ENCODE data around the gene ABHD15. TPM values are rescaled to one million over a fixed set of nuclear protein-coding genes. Genes with fewer than 3 reads are reported as not detected.
A peak's percentile ranks its signal among the peaks of the same experiment; 100 is the strongest.

ABHD15 gene
- total RNA-seq, 2 experiments from 2014 or later, result 16.9 to 18.0 TPM

- no peaks in the 10 kb centered on the region for H3K27me3 Mint-ChIP-seq
- no peak for DNase-seq
- peaks cover 69% of the 10 kb centered on the region for H3K4me1 Mint-ChIP-seq
- POLR2A ChIA-PET, result no interaction called here
- peaks cover 33% of the 10 kb centered on the region for H3K36me3 Mint-ChIP-seq (ENCODE audit: low read depth)
- CTCF ChIA-PET, result interaction anchor here (2.2 to 6.7 kb wide), 3 partner anchors 8 to 33 kb away, joined by 6 to 45 read pairs (median 36); partner anchors contain the start of gene ANKRD13B
- peak overlapping the region; percentile 64 for H3K4me3 Mint-ChIP-seq
- peak overlapping the region; percentile 86 for H3K27ac Mint-ChIP-seq
- no peaks in the 10 kb centered on the region for H3K9me3 Mint-ChIP-seq
Observed at GRCh38 chr17:29584452-29585079, 17.7 kb upstream of the ABHD15 start.

GRCh38 chr17:29583324-29584248 lies 16.7 kb upstream of the ABHD15 start:
- peaks cover 69% of the 10 kb centered on the region for H3K4me1 Mint-ChIP-seq
- ChIA-PET POLR2A (no interaction called here), CTCF (interaction anchor here (2.1 to 8.6 kb wide), 4 partner anchors 9 to 34 kb away, joined by 6 to 77 read pairs (median 26); partner anchors contain the start of genes ABHD15, ANKRD13B and TP53I13)
- H3K9me3 Mint-ChIP-seq, result no peaks in the 10 kb centered on the region
- no peak for DNase-seq
- H3K27me3 Mint-ChIP-seq, result no peaks in the 10 kb centered on the region
- H3K36me3 Mint-ChIP-seq (ENCODE audit: low read depth), result peaks cover 33% of the 10 kb centered on the region
- H3K27ac Mint-ChIP-seq, result peak overlapping the region; percentile 86
- H3K4me3 Mint-ChIP-seq, result no peak overlapping the region

GRCh38 chr17:29582772-29583171 lies 15.9 kb upstream of the ABHD15 start:
- ChIA-PET POLR2A (no interaction called here), CTCF (interaction anchor here (1.1 to 8.6 kb wide), 5 partner anchors 10 to 35 kb away, joined by 3 to 77 read pairs (median 8); partner anchors contain the start of genes ABHD15, ANKRD13B and TP53I13)
- DNase-seq, result no peak
- Mint-ChIP-seq H3K4me3 (no peak overlapping the region), H3K9me3 (no peaks in the 10 kb centered on the region), H3K27ac (peak overlapping the region; percentile 9), H3K27me3 (no peaks in the 10 kb centered on the region), H3K4me1 (peaks cover 64% of the 10 kb centered on the region), H3K36me3 (ENCODE audit: low read depth) (peaks cover 32% of the 10 kb centered on the region)

- ChIA-PET POLR2A (no interaction called here), CTCF (interaction anchor here (1.1 to 8.6 kb wide), 6 partner anchors 10 to 349 kb away, joined by 3 to 77 read pairs (median 10); partner anchors contain the start of genes ABHD15, ANKRD13B and TP53I13)
- H3K27me3 Mint-ChIP-seq, result no peaks in the 10 kb centered on the region
- H3K4me3 Mint-ChIP-seq, result no peak overlapping the region
- peaks cover 59% of the 10 kb centered on the region for H3K4me1 Mint-ChIP-seq
- DNase-seq, result no peak
- H3K9me3 Mint-ChIP-seq, result no peaks in the 10 kb centered on the region
- peak overlapping the region; percentile 9 for H3K27ac Mint-ChIP-seq
- H3K36me3 Mint-ChIP-seq (ENCODE audit: low read depth), result peaks cover 34% of the 10 kb centered on the region
Observed at GRCh38 chr17:29582254-29582765, 15.5 kb upstream of the ABHD15 start.

GRCh38 chr17:29581583-29582253 lies 14.9 kb upstream of the ABHD15 start:
- Mint-ChIP-seq H3K27me3 (no peaks in the 10 kb centered on the region), H3K4me1 (peaks cover 53% of the 10 kb centered on the region)
- CTCF ChIA-PET, result interaction anchor here (0.6 to 8.6 kb wide), 10 partner anchors 9 to 487 kb away, joined by 3 to 77 read pairs (median 8); partner anchors contain the start of genes ABHD15, ANKRD13B and TP53I13

DNA sequence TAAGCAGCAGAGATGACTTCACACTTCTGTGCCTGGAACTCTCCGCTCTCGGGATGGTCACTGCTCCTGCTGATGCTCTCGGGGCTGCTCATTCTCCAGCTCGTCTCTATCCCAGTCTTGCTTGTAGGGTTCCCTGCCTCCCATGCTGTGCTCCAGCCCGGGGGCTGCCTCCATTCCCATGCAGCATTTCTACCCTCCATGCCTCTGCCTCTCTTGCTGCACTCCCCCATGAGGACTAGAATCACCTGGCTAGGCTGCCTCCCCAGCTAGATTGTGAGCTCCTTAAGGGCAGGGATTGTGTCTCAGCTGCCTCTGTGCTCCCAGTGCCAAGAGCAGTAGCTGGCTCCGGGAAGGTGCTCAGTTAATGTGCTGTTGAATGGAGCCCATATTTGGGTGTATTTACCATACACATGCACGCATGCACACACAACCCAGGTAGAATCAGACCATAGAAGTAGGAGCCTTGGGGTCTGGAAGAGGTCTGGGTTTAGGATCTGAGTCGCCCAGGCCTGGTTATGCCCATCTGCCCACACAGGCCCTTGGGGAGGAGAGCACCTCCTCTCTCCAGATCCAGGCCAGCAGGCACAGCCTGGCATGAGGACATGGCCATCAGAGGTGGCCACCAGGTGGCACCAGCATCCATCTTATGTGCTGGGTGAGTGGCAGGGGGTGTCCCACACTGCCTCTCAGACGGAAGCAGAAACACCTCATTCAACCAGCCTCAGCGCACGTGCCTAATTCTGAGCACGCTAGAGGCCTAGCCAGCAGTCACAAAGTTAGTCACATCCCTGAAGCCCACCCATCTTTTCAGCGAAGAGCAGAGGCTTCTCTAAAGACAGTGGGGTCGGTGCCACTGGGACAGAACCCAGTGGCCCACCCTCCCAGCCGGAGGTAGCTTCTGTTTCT lies 13.3 kb upstream of the ABHD15 start:
- no peak overlapping the region for H3K4me3 Mint-ChIP-seq
- ChIA-PET CTCF (interaction anchor here (0.7 to 8.6 kb wide), 12 partner anchors 7 to 210 kb away, joined by 3 to 77 read pairs (median 7); partner anchors contain the start of genes ABHD15, ANKRD13B, CORO6 and TP53I13), POLR2A (no interaction called here)
- peak overlapping the region; percentile 84 for H3K27ac Mint-ChIP-seq
- DNase-seq, result peak; percentile 92
- peaks cover 36% of the 10 kb centered on the region for H3K36me3 Mint-ChIP-seq (ENCODE audit: low read depth)
- no peaks in the 10 kb centered on the region for H3K9me3 Mint-ChIP-seq
- H3K4me1 Mint-ChIP-seq, result peaks cover 37% of the 10 kb centered on the region
- no peaks in the 10 kb centered on the region for H3K27me3 Mint-ChIP-seq

More at GRCh38 chr17:29581583-29582253, 14.9 kb upstream of the ABHD15 start:
- POLR2A ChIA-PET, result no interaction called here
- Mint-ChIP-seq H3K9me3 (no peaks in the 10 kb centered on the region), H3K4me3 (no peak overlapping the region), H3K36me3 (ENCODE audit: low read depth) (peaks cover 34% of the 10 kb centered on the region), H3K27ac (no peak overlapping the region)
- no peak for DNase-seq

- H3K27me3 Mint-ChIP-seq, result no peaks in the 10 kb centered on the region
- peaks cover 25% of the 10 kb centered on the region for H3K4me1 Mint-ChIP-seq
- DNase-seq, result no peak
- no peaks in the 10 kb centered on the region for H3K9me3 Mint-ChIP-seq
- no peak overlapping the region for H3K4me3 Mint-ChIP-seq
- H3K27ac Mint-ChIP-seq, result no peak overlapping the region
- POLR2A ChIA-PET, result no interaction called here
- CTCF ChIA-PET, result interaction anchor here (0.9 to 8.6 kb wide), 6 partner anchors 9 to 39 kb away, joined by 3 to 77 read pairs (median 10); partner anchors contain the start of genes ABHD15, ANKRD13B and TP53I13
- peaks cover 42% of the 10 kb centered on the region for H3K36me3 Mint-ChIP-seq (ENCODE audit: low read depth)
Observed at GRCh38 chr17:29578626-29579485, 12.0 kb upstream of the ABHD15 start.

DNA sequence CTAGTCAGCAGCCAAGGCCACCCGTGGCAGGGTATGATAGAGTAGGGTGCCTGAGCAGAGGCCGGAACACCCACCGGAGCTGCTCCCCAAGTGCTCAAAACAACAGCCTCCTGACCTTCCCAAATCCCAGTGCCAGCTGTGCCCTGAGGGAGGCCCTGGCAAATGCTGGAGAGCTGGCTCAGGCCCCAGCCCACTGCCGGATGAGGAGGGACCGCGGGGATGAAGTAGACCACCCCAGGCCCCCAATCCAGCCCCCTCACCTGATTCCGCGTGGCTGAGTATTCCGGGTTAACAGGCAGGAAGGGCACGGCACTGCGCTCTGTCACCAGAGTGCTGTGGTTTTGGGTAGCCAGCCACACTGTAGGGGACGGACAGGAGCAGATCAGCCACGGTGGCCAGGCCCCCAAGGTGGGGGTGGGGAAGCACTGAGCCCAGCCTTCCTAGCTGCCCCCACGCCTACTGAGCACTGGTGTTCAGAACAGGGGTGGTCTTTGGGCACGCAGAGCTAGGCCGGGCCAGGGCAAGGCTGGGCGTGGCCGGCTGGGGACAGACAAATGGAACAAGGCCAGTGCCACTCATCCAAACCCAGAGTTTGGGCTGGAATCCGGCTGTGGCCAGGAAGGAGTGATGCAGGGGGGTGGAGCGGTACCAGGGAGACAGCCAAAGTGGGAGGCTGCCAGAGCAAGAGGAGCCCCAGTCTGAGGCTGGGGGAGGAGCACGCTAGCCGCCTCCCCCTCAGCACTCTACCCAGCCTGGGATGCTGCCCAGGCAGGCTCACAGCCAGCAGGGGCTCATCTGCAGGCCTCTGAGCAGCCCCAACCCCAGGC lies 10.8 kb upstream of the ABHD15 start:
- peaks cover 36% of the 10 kb centered on the region for H3K36me3 Mint-ChIP-seq (ENCODE audit: low read depth)
- no peak overlapping the region for H3K4me3 Mint-ChIP-seq
- CTCF ChIA-PET, result interaction anchor here (3.1 to 8.6 kb wide), 3 partner anchors 9 to 39 kb away, joined by 22 to 77 read pairs (median 45); partner anchors contain the start of genes ABHD15, ANKRD13B and TP53I13
- H3K4me1 Mint-ChIP-seq, result peaks cover 13% of the 10 kb centered on the region
- no peak for DNase-seq
- no peak overlapping the region for H3K27ac Mint-ChIP-seq
- H3K27me3 Mint-ChIP-seq, result no peaks in the 10 kb centered on the region
- H3K9me3 Mint-ChIP-seq, result no peaks in the 10 kb centered on the region
- POLR2A ChIA-PET, result no interaction called here

DNA sequence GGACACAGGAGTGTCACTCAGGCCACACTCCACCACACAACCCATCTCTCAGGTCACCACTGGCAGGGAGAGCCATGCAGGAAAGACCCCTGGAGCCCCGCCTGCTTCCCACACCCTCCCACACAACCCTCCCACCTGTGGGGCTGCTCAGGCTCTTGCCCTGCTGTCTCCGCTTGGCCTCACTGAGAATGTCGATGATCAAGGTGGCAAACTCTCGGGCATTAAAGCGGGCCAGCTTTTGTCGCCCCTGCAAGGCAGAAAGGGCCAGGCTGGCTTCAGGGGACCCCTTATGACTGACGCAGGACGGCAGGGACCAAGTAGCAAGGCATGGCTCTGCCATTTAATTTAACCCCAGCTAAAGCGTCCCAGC lies 10.1 kb upstream of the ABHD15 start:
- ChIA-PET POLR2A (no interaction called here), CTCF (interaction anchor here (3.1 to 8.6 kb wide), 2 partner anchors 9 to 40 kb away, joined by 22 to 77 read pairs; partner anchors contain the start of genes ABHD15 and TP53I13)
- Mint-ChIP-seq H3K27ac (no peak overlapping the region), H3K4me3 (no peak overlapping the region), H3K4me1 (peaks cover 7% of the 10 kb centered on the region), H3K36me3 (ENCODE audit: low read depth) (peaks cover 30% of the 10 kb centered on the region), H3K9me3 (no peaks in the 10 kb centered on the region), H3K27me3 (no peaks in the 10 kb centered on the region)
- no peak for DNase-seq

All from activated CD4-positive, alpha-beta T cell treated with anti-CD3 and anti-CD28 coated beads, Interleukin-2, amount 10 ng/mL, durations not matched to agents 7 days and 5 days (primary cell).